A549 (cell line): Measurements from ENCODE around the gene STRN4. TPM values are rescaled to one million over a fixed set of nuclear protein-coding genes. Genes with fewer than 3 reads are reported as not detected.

ENCODE experiments used
- ATAC-seq, 2 experiments: fragments of 200-7000 bp in 1 of 2; fragments of >200 bp in 1 of 2; cut with Nextera tagmentation in 1 of 2; cut with Tn5 transposase in 1 of 2; 3 replicates each; pipeline versions ENCODE4 v1.8.0 to v1.9.1; 2018 to 2020; ENCODE audit warnings: mild to moderate bottlenecking in 1 of 2, moderate library complexity in 1 of 2
- CTCF ChIA-PET: fragments of 300-600 bp; sonication (Branson Sonifier 250); formaldehyde crosslinking; extraction: SDS; loops from one replicate; lab custom pipeline; 2021; ENCODE audit warnings: antibody characterized with exemption, inconsistent platforms; lab: Yijun Ruan, JAX
- POLR2A ChIA-PET: fragments of 350-600 bp; formaldehyde crosslinking; extraction: SDS; loops from one replicate; lab custom pipeline; 2021; ENCODE audit warnings: antibody characterized with exemption, inconsistent platforms; lab: Yijun Ruan, JAX
- DNase-seq, 2 experiments: peaks; one replicate each; pipeline versions ENCODE4 v3.0.0 to v3.0.0-alpha.2; 2011 to 2016; ENCODE audit warnings: low read depth in 1 of 2, low spot score in 1 of 2
- FAIRE-seq: peaks from 2 replicates; lab custom pipeline; 2011; peaks lifted over from hg19 to GRCh38; lab: Jason Lieb, UNC
- H3K27ac ChIP-seq, 2 experiments: fragments of >200 bp; sonication (Bioruptor Twin); formaldehyde crosslinking; 3 replicates each; pipeline ENCODE4 v1.5.1; 2016 to 2017
- H3K4me1 ChIP-seq: fragments of >200 bp; sonication (Bioruptor Twin); formaldehyde crosslinking; 3 replicates; pipeline ENCODE4 v1.6.1; 2016
- H3K4me2 ChIP-seq: fragments of >200 bp; sonication (Bioruptor Twin); formaldehyde crosslinking; 3 replicates; pipeline ENCODE4 v1.6.1; 2016
- H3K4me3 ChIP-seq: fragments of >200 bp; sonication (Bioruptor Twin); formaldehyde crosslinking; 3 replicates; pipeline ENCODE4 v1.5.1; 2016
- H3K9me3 ChIP-seq: fragments of >200 bp; sonication (Bioruptor Twin); formaldehyde crosslinking; 3 replicates; pipeline ENCODE4 v1.6.1; 2016
- BCL3 ChIP-seq: fragments of >200 bp; sonication (Bioruptor Twin); formaldehyde crosslinking; IDR thresholded peaks from 3 replicates; pipeline ENCODE4 v1.6.1; 2016
- CBX2 ChIP-seq: fragments of 200-600 bp; sonication (generic); IDR thresholded peaks from 2 replicates; pipeline ENCODE4 v1.6.1; 2016; ENCODE audit warnings: low read depth, mild to moderate bottlenecking, borderline replicate concordance
- CHD4 ChIP-seq: fragments of 200-600 bp; sonication (generic); IDR thresholded peaks from 2 replicates; pipeline ENCODE4 v1.6.1; 2016; ENCODE audit warnings: antibody characterized with exemption, mild to moderate bottlenecking, borderline replicate concordance
- CTCF ChIP-seq: fragments of >200 bp; sonication (Bioruptor Twin); formaldehyde crosslinking; IDR thresholded peaks from 3 replicates; pipeline ENCODE4 v1.5.1; 2016
- E2F6 ChIP-seq: IDR thresholded peaks from 2 replicates; pipeline ENCODE4 v1.6.1; 2012; ENCODE audit warnings: low read depth, borderline replicate concordance
- EHF ChIP-seq: fragments of 250-450 bp; sonication (Bioruptor Pico); IDR thresholded peaks from 2 replicates; pipeline ENCODE4 v1.5.0; 2020; ENCODE audit warnings: mild to moderate bottlenecking
- EHMT2 ChIP-seq: fragments of 200-600 bp; sonication (generic); IDR thresholded peaks from 2 replicates; pipeline ENCODE4 v1.6.1; 2016; ENCODE audit warnings: antibody characterized with exemption, low read depth, mild to moderate bottlenecking, moderate library complexity
- FOSB ChIP-seq: fragments of 250-450 bp; sonication (Bioruptor Pico); IDR thresholded peaks from 2 replicates; pipeline ENCODE4 v1.5.0; 2020; ENCODE audit warnings: mild to moderate bottlenecking, moderate library complexity
- FOSL2 ChIP-seq, 2 experiments: fragments of 450-650 bp in 1 of 2; fragments of >200 bp in 1 of 2; sonication (Bioruptor Twin) in 1 of 2; formaldehyde crosslinking; IDR thresholded peaks; 2 replicates each; pipeline versions ENCODE4 v1.5.0 to v1.6.1; 2016 to 2020; ENCODE audit warnings: mild to moderate bottlenecking in 1 of 2, moderate library complexity in 1 of 2
- HOXA7 ChIP-seq: fragments of 250-450 bp; sonication (Bioruptor Pico); IDR thresholded peaks from 2 replicates; pipeline ENCODE4 v1.5.0; 2020; ENCODE audit warnings: mild to moderate bottlenecking, moderate library complexity
- KDM1A ChIP-seq: fragments of 200-600 bp; sonication (generic); IDR thresholded peaks from 2 replicates; pipeline ENCODE4 v1.6.1; 2016; ENCODE audit warnings: low read depth, mild to moderate bottlenecking
- NFE2L2 ChIP-seq: fragments of 150-350 bp; conservative IDR thresholded peaks from 2 replicates; pipeline ENCODE4 v1.6.1; 2014; ENCODE audit warnings: low read length
- PBX3 ChIP-seq: IDR thresholded peaks from 2 replicates; pipeline ENCODE4 v1.6.1; 2012
- RAD21 ChIP-seq, 2 experiments: fragments of >200 bp in 1 of 2; sonication (Bioruptor Twin) in 1 of 2; formaldehyde crosslinking in 1 of 2; IDR thresholded peaks in 1 of 2; conservative IDR thresholded peaks in 1 of 2; 2 replicates in 1 of 2; 3 replicates in 1 of 2; pipeline ENCODE4 v1.6.1; 2012 to 2018; ENCODE audit warnings: inconsistent platforms in 1 of 2
- RARB ChIP-seq: fragments of 250-450 bp; sonication (Bioruptor Pico); IDR thresholded peaks from 2 replicates; pipeline ENCODE4 v1.8.0; 2021; ENCODE audit warnings: mild to moderate bottlenecking, moderate library complexity
- TFCP2L1 ChIP-seq: fragments of 250-450 bp; sonication (Bioruptor Pico); IDR thresholded peaks from 2 replicates; pipeline ENCODE4 v1.5.0; 2021; ENCODE audit warnings: mild to moderate bottlenecking
- ZC3H11A ChIP-seq: fragments of 450-650 bp; IDR thresholded peaks from 2 replicates; pipeline ENCODE4 v1.6.1; 2014; ENCODE audit warnings: antibody characterized with exemption, mild to moderate bottlenecking
- ZFP36 ChIP-seq: fragments of 450-650 bp; IDR thresholded peaks from 2 replicates; pipeline ENCODE4 v1.6.1; 2014; ENCODE audit warnings: borderline replicate concordance; ENCODE audit not compliant: partially characterized antibody
- ZNF302 ChIP-seq: fragments of 250-450 bp; sonication (Bioruptor Pico); IDR thresholded peaks from 2 replicates; pipeline ENCODE4 v1.9.0; 2021; ENCODE audit warnings: inconsistent platforms, mild to moderate bottlenecking, moderate library complexity
- ZSCAN20 ChIP-seq: fragments of 250-450 bp; sonication (Bioruptor Pico); IDR thresholded peaks from 2 replicates; pipeline ENCODE4 v1.8.0; 2022; ENCODE audit warnings: mild to moderate bottlenecking, moderate library complexity
- WGBS: methylation state at CpG from one replicate; pipeline ENCODE4 v1.1.6; 2017; ENCODE audit errors: missing lambda C conversion rate; 5-methylcytosine and 5-hydroxymethylcytosine counted together
- polyA plus RNA-seq, 4 experiments: library from polyadenylated mRNA; depleted of rRNA in 3 of 4; stranded (reverse); fragments of >200 nt; fragmentation: RNase III in 1 of 4; extraction: RNeasy Plus Mini Kit Qiagen cat#74134 plus additional on column Dnase treatment in 1 of 4; gene quantifications; 2 replicates in 3 of 4; 3 replicates in 1 of 4; pipeline ENCODE4 v1.2.3, GENCODE V29; 2011 to 2017

Gene STRN4
- polyA plus RNA-seq, 2 of the 4 experiments (the other 2 are of a cell fraction) = 62.8 to 70.0 TPM

- CTCF ChIA-PET = interaction anchor here (1.2 to 8.7 kb wide), 4 partner anchors 13 to 103 kb away, joined by 5 to 102 read pairs (median 50); no protein-coding TSS in a partner anchor
- H3K27ac ChIP-seq = peak overlapping the region; percentile 84 to 90
- ATAC-seq (peak; percentile 0 to 8; a peak in 3 of 6 replicates), FAIRE-seq (no peak), DNase-seq (peak in 1 of 2 experiments; percentile 47)
- peak overlapping the region; percentile 98 for H3K4me2 ChIP-seq
- H3K4me3 ChIP-seq = peak overlapping the region; percentile 88
- WGBS = 2% methylated on average over 18 of the region's 20 CpGs
- H3K4me1 ChIP-seq = peaks cover 25% of the 10 kb centered on the region
- POLR2A ChIA-PET = interaction anchor here (0.5 to 1.3 kb wide), 2 partner anchors 12 to 370 kb away, joined by 3 read pairs; no protein-coding TSS in a partner anchor
- TF ChIP-seq FOSL2 (IDR thresholded peaks at IDR 0.05) (no peak), FOSL2 (CRISPR knock-in tag; IDR thresholded peaks at IDR 0.05) (no peak), ZSCAN20 (no peak), EHMT2 (no peak), PBX3 (no peak), BCL3 (no peak), ZC3H11A (no peak), TFCP2L1 (CRISPR knock-in tag) (no peak), FOSB (CRISPR knock-in tag) (no peak), CTCF (no peak), CHD4 (no peak), EHF (CRISPR knock-in tag) (no peak), CBX2 (no peak), HOXA7 (CRISPR knock-in tag) (no peak), ZFP36 (no peak), RARB (CRISPR knock-in tag) (no peak), KDM1A (no peak), ZNF302 (no peak), RAD21 (conservative IDR thresholded peaks at IDR 0.05 in 1 of 2, IDR thresholded peaks at IDR 0.05 in 1 of 2) (no peak)
- TF ChIP-seq, all 56 proteins: peak for 0
- H3K9me3 ChIP-seq = no peaks in the 10 kb centered on the region
These were observed 29.6 kb downstream of the STRN4 start for GRCh38 chr19:46716672-46717033.

GRCh38 chr19:46715975-46716671, 30.1 kb downstream of the STRN4 start:
- no peak for FAIRE-seq
- Histone ChIP-seq H3K9me3 (no peaks in the 10 kb centered on the region), H3K4me1 (peaks cover 25% of the 10 kb centered on the region), H3K27ac (peak overlapping the region; percentile 84 to 90), H3K4me2 (peak overlapping the region; percentile 98), H3K4me3 (peak overlapping the region; percentile 88)
- DNase-seq = peak in 1 of 2 experiments; percentile 63
- POLR2A ChIA-PET = interaction anchor here (1.3 kb wide), 1 partner anchor 12 kb away, joined by 3 read pairs; no protein-coding TSS in a partner anchor
- peak in 1 of 2 experiments; percentile 7; a peak in 3 of 6 replicates for ATAC-seq
- CTCF ChIA-PET = interaction anchor here (0.6 to 8.7 kb wide), 12 partner anchors 8 to 124 kb away, joined by 3 to 102 read pairs (median 6); no protein-coding TSS in a partner anchor
- TF ChIP-seq E2F6 (0 out of 2 replicates have a peak, but pooled peaks have one; percentile 2), NFE2L2 (no peak)
- WGBS = 3% methylated on average over 24 of the region's 42 CpGs
